ENCODE measurements around the gene PLXNA3. TPM values are rescaled to one million over a fixed set of nuclear protein-coding genes. Genes with fewer than 3 reads are reported as not detected.

The PLXNA3 gene
- total and polyA plus RNA-seq, 12 donors = 2.1 to 83.6 (median 24.8) TPM

DNA sequence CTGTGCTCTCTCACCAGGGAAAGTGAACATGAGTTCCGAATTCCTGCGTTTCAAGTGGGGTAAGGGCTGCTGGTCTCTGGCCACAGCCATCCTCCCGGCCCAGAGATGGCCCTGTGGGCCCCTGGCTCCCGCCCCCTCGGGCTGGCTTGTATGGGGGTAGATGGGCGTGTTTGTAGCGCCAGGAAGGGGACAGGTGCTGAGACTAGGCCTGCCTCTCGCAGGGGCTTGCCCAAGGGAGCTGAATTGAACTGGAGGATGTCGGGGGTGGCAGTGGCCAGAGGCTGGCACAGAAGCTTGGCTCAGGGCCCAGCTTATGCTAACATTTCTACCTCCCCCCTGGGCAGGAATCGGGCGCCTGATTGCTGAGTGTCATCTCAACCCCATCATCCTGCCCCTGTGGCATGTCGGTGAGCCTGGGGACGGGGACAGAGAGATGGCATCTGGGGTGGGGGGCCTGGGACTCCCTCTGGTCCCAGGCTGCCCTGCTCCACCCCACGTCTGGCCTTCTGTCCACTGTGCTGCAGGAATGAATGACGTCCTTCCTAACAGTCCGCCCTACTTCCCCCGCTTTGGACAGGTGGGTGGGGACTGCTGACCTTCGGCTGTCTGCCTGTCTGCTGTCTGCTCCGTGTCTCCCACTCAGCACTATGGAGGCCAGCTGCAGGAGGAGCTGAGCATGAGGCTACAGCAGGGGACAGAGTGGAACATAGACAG lies 38.2 kb upstream of the PLXNA3 start:
- TF ChIP-seq, protein P1, sequence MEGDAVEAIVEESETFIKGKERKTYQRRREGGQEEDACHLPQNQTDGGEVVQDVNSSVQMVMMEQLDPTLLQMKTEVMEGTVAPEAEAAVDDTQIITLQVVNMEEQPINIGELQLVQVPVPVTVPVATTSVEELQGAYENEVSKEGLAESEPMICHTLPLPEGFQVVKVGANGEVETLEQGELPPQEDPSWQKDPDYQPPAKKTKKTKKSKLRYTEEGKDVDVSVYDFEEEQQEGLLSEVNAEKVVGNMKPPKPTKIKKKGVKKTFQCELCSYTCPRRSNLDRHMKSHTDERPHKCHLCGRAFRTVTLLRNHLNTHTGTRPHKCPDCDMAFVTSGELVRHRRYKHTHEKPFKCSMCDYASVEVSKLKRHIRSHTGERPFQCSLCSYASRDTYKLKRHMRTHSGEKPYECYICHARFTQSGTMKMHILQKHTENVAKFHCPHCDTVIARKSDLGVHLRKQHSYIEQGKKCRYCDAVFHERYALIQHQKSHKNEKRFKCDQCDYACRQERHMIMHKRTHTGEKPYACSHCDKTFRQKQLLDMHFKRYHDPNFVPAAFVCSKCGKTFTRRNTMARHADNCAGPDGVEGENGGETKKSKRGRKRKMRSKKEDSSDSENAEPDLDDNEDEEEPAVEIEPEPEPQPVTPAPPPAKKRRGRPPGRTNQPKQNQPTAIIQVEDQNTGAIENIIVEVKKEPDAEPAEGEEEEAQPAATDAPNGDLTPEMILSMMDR (IDR thresholded peaks at IDR 0.05) = no peak
- peak in 1 of 2 donors; percentile 35 for TF ChIP-seq POLR2A (IDR thresholded peaks at IDR 0.05)
- DNase-seq = peak in 5 of 7 donors; percentile 54 to 78 (median 64)
- H3K27ac ChIP-seq = peak overlapping the region in 2 of 5 donors; percentile 48 to 72
- no peaks in the 10 kb centered on the region for H3K4me1 ChIP-seq (replicated peaks in 1 of 2)
- H3K36me3 ChIP-seq (replicated peaks in 1 of 2) = no peaks in the 10 kb centered on the region
- no peak overlapping the region for H3K4me3 ChIP-seq
- no peaks in the 10 kb centered on the region for H3K27me3 ChIP-seq
- intact Hi-C loops (cut with DNase I) = no loop called here
- WGBS, 4 donors = 45 to 64% (median 55%) methylated on average over 15 to 19 of the region's 19 CpGs; no CpG with 5 or more reads in 1 of the 4 donors
- H3K9me3 ChIP-seq (replicated peaks in 1 of 3) = no peaks in the 10 kb centered on the region

DNA sequence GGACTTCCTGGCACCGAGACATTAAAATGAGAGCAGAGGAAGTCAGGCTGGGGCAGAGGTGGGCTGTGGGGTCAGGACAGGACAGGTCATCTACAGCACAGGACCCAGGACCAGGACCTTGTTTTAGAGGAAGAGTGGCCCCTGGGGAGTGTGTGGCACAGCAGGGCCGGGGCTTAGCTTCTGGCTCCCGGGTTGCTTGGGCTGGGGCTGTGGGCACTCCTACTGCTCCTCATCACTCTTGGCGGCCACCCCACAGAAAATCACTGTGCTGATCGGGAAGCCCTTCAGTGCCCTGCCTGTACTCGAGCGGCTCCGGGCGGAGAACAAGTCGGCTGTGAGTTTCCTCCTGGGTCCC lies 37.7 kb upstream of the PLXNA3 start:
- no peaks in the 10 kb centered on the region for H3K36me3 ChIP-seq (replicated peaks in 1 of 2)
- no peak for DNase-seq
- H3K4me1 ChIP-seq (replicated peaks in 1 of 2) = no peaks in the 10 kb centered on the region
- intact Hi-C loops (cut with DNase I) = no loop called here
- H3K27me3 ChIP-seq = no peaks in the 10 kb centered on the region
- no peak for TF ChIP-seq POLR2A (IDR thresholded peaks at IDR 0.05)
- TF ChIP-seq, protein P1 (IDR thresholded peaks at IDR 0.05) = no peak
- 73 to 79% (median 75%) methylated on average over 3 to 10 of the region's 10 CpGs for WGBS, 4 donors
- H3K4me3 ChIP-seq = no peak overlapping the region
- H3K9me3 ChIP-seq (replicated peaks in 1 of 3) = no peaks in the 10 kb centered on the region
- H3K27ac ChIP-seq = peak overlapping the region in 2 of 5 donors; percentile 48 to 72

DNA sequence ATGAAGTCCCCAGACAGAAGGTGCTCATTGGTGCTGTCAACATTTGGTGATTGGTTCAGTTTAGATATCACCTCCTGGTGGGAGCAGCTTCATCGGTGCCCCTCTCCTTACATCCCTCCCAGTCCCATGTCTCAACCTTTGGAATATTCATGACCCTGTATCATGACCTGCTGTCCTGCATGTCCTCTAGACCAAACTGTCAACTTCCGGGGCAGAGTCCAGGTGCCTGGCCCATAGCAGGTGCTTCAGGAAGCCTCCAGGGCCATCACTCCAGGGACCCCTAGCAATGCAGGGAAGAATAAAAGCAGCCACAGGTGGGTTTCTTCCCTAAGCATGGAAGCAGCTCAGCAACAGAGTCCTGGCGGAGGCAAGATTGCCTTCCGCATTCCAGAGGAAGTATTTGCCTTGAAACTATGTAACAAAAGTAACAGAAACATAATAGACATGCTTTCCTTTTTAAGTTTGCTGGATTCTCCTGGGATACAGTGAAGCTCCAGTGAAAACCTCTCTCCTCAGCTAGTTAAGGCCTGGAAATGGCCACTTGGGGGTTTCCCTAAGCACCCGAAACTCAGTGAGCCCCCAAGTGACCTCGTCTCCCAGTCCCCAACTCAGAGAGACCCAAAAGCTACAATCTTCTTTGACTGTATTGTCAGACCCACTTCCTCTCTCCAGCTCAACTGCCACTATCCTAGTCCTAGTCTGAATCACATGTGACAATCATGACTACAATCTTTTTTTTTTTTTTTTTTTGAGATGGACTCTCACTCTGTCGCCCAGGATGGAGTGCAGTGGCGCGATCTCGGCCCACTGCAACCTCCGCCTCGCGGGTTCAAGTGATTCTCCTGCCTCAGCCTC lies 30.9 kb upstream of the PLXNA3 start:
- H3K36me3 ChIP-seq (replicated peaks in 1 of 2) = peaks cover 0 to 7% of the 10 kb centered on the region in 2 donors
- TF ChIP-seq POLR2A (IDR thresholded peaks at IDR 0.05) = no peak
- TF ChIP-seq, protein P1 (IDR thresholded peaks at IDR 0.05) = no peak

More for the DNA sequence above, 30.9 kb upstream of the PLXNA3 start:
- no peaks in the 10 kb centered on the region for H3K27me3 ChIP-seq
- no peak for DNase-seq
- H3K4me1 ChIP-seq (replicated peaks in 1 of 2) = peaks cover 0 to 15% of the 10 kb centered on the region in 2 donors
- no peaks in the 10 kb centered on the region for H3K9me3 ChIP-seq (replicated peaks in 1 of 3)
- 80 to 85% (median 82%) methylated on average over 9 to 13 of the region's 13 CpGs for WGBS, 4 donors
- intact Hi-C loops (cut with DNase I) = no loop called here
- peak overlapping the region in 1 of 4 donors; percentile 64 for H3K4me3 ChIP-seq
- H3K27ac ChIP-seq = no peak overlapping the region

All from adrenal gland (tissue), 12 donors.